Measurements from ENCODE around the gene ADAMTS17. TPM values are rescaled to one million over a fixed set of nuclear protein-coding genes. Genes with fewer than 3 reads are reported as not detected.

ADAMTS17 gene
- total RNA-seq, 1 experiment from 2014 or later, result 4.2 TPM

- no peak overlapping the region for H2AFZ ChIP-seq (ENCODE audit: low read depth, low read length, poor library complexity, severe bottlenecking)
- no peak overlapping the region for H3K27ac ChIP-seq (ENCODE audit: low read depth, low read length)
- H3K27me3 ChIP-seq (ENCODE audit: insufficient read depth, low read length), result no peaks in the 10 kb centered on the region
- no peaks in the 10 kb centered on the region; a peak in 1 of 4 replicates for H3K4me1 ChIP-seq (ENCODE audit: control insufficient read depth in 1 of 2, insufficient read depth in 2 of 2, low read length in 2 of 2)
- H3K9ac ChIP-seq (ENCODE audit: low read length), result no peak overlapping the region
- H3K9me2 ChIP-seq (ENCODE audit: insufficient read depth), result no peaks in the 10 kb centered on the region
- CTCF ChIA-PET, result no interaction called here
- no peaks in the 10 kb centered on the region for H3K9me3 ChIP-seq (ENCODE audit: control insufficient read depth in 1 of 2, insufficient read depth in 1 of 2, low read depth in 1 of 2, low read length in 2 of 2)
- no peak for DNase-seq (ENCODE audit: low read depth, low spot score)
- no TSS peak for BruUV-seq (replicated peaks)
- no peaks in the 10 kb centered on the region for H4K20me1 ChIP-seq (ENCODE audit: insufficient read depth)
- intact Hi-C loops (cut with micrococcal nuclease), result no loop called here
- no peak overlapping the region for H3K4me2 ChIP-seq (ENCODE audit: low read length)
- TF ChIP-seq SIN3A (IDR thresholded peaks at IDR 0.05; ENCODE audit: low read depth) (no peak), FOSL1 (IDR thresholded peaks at IDR 0.05; ENCODE audit: low read depth) (no peak), ZNF274 (IDR thresholded peaks at IDR 0.05; ENCODE audit: low read depth, low read length) (no peak), SRF (IDR thresholded peaks at IDR 0.05; ENCODE audit: low read depth) (no peak), ELF1 (IDR thresholded peaks at IDR 0.05; ENCODE audit: borderline replicate concordance, low read depth) (no peak), RAD21 (IDR thresholded peaks at IDR 0.05; ENCODE audit: low read depth) (no peak), EZH2phosphoT487 (IDR thresholded peaks at IDR 0.05; ENCODE audit: borderline replicate concordance) (no peak), EGR1 (IDR thresholded peaks at IDR 0.05; ENCODE audit: low read depth) (no peak), JUND (IDR thresholded peaks at IDR 0.05) (no peak), ZFX (IDR thresholded peaks at IDR 0.05) (no peak)
- TF ChIP-seq, protein P1, sequence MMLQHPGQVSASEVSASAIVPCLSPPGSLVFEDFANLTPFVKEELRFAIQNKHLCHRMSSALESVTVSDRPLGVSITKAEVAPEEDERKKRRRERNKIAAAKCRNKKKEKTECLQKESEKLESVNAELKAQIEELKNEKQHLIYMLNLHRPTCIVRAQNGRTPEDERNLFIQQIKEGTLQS (IDR thresholded peaks at IDR 0.05), result no peak
- no peaks in the 10 kb centered on the region for H3K79me2 ChIP-seq (ENCODE audit: insufficient read depth, low read length)
- H3K36me3 ChIP-seq (ENCODE audit: control insufficient read depth in 1 of 2, insufficient read depth in 2 of 2, low read length in 2 of 2), result no peaks in the 10 kb centered on the region
- POLR2A ChIA-PET, result no interaction called here
- no peak for ATAC-seq
- RAD21 ChIA-PET (ENCODE audit: low non-redundant PET in 1 of 2, low total read pairs in 2 of 2, uncharacterized antibody in 2 of 2, unreplicated experiment in 2 of 2), result no interaction called here
- no peak overlapping the region for H3K4me3 ChIP-seq (replicated peaks in 1 of 2; ENCODE audit: low read depth in 1 of 2, low read length in 2 of 2)
Measured at GRCh38 chr15:99996660-99997059, 345.1 kb downstream of the ADAMTS17 start.

DNA sequence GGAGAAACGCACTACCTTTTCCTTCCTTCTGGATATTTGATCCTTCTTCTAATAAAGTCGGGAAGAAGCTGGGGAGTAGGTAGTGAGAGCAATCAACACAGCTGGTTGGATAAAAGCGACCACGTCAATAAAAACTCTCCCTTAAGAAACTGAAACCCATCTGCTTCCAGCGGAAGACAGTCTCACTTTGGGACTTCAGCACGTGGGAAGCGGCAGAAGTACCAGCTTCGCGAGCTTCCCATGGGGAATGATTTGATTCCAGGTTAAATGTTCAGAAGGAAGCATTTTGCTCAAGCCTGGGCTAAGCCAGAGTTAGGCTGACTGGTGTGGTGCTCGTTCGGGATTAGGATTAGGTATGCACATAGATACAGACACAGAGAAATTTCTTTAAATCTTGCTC lies 346.2 kb downstream of the ADAMTS17 start:
- ATAC-seq, result no peak
- H4K20me1 ChIP-seq (ENCODE audit: insufficient read depth), result no peaks in the 10 kb centered on the region
- H3K27me3 ChIP-seq (ENCODE audit: insufficient read depth, low read length), result no peaks in the 10 kb centered on the region
- H3K9ac ChIP-seq (ENCODE audit: low read length), result no peak overlapping the region
- H3K79me2 ChIP-seq (ENCODE audit: insufficient read depth, low read length), result no peaks in the 10 kb centered on the region
- H3K36me3 ChIP-seq (ENCODE audit: control insufficient read depth in 1 of 2, insufficient read depth in 2 of 2, low read length in 2 of 2), result no peaks in the 10 kb centered on the region
- intact Hi-C loops (cut with micrococcal nuclease), result no loop called here
- no peaks in the 10 kb centered on the region; a peak in 1 of 4 replicates for H3K4me1 ChIP-seq (ENCODE audit: control insufficient read depth in 1 of 2, insufficient read depth in 2 of 2, low read length in 2 of 2)
- H2AFZ ChIP-seq (ENCODE audit: low read depth, low read length, poor library complexity, severe bottlenecking), result no peak overlapping the region
- DNase-seq (ENCODE audit: low read depth, low spot score), result no peak
- no TSS peak for BruUV-seq (replicated peaks)
- no peaks in the 10 kb centered on the region for H3K9me2 ChIP-seq (ENCODE audit: insufficient read depth)
- H3K4me3 ChIP-seq (replicated peaks in 1 of 2; ENCODE audit: low read depth in 1 of 2, low read length in 2 of 2), result no peak overlapping the region
- ChIA-PET CTCF (no interaction called here), POLR2A (no interaction called here), RAD21 (ENCODE audit: low non-redundant PET in 1 of 2, low total read pairs in 2 of 2, uncharacterized antibody in 2 of 2, unreplicated experiment in 2 of 2) (no interaction called here)
- no peak overlapping the region for H3K27ac ChIP-seq (ENCODE audit: low read depth, low read length)
- H3K4me2 ChIP-seq (ENCODE audit: low read length), result no peak overlapping the region
- H3K9me3 ChIP-seq (ENCODE audit: control insufficient read depth in 1 of 2, insufficient read depth in 1 of 2, low read depth in 1 of 2, low read length in 2 of 2), result no peaks in the 10 kb centered on the region
- TF ChIP-seq SP1 (IDR thresholded peaks at IDR 0.05; ENCODE audit: low read depth), result no peak
- TF ChIP-seq, protein P2, sequence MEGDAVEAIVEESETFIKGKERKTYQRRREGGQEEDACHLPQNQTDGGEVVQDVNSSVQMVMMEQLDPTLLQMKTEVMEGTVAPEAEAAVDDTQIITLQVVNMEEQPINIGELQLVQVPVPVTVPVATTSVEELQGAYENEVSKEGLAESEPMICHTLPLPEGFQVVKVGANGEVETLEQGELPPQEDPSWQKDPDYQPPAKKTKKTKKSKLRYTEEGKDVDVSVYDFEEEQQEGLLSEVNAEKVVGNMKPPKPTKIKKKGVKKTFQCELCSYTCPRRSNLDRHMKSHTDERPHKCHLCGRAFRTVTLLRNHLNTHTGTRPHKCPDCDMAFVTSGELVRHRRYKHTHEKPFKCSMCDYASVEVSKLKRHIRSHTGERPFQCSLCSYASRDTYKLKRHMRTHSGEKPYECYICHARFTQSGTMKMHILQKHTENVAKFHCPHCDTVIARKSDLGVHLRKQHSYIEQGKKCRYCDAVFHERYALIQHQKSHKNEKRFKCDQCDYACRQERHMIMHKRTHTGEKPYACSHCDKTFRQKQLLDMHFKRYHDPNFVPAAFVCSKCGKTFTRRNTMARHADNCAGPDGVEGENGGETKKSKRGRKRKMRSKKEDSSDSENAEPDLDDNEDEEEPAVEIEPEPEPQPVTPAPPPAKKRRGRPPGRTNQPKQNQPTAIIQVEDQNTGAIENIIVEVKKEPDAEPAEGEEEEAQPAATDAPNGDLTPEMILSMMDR (IDR thresholded peaks at IDR 0.05 in 2 of 3, conservative IDR thresholded peaks at IDR 0.05 in 1 of 3; ENCODE audit: borderline replicate concordance in 1 of 3, insufficient read depth in 1 of 3, low read depth in 2 of 3, low read length in 2 of 3), result no peak
- no peak for TF ChIP-seq YY1 (IDR thresholded peaks at IDR 0.05; ENCODE audit: extremely low read depth, insufficient replicate concordance, low read depth, low read length)
- no peak for TF ChIP-seq POLR2AphosphoS5 (IDR thresholded peaks at IDR 0.05; ENCODE audit: low read depth, low read length)
- TF ChIP-seq, protein P3, sequence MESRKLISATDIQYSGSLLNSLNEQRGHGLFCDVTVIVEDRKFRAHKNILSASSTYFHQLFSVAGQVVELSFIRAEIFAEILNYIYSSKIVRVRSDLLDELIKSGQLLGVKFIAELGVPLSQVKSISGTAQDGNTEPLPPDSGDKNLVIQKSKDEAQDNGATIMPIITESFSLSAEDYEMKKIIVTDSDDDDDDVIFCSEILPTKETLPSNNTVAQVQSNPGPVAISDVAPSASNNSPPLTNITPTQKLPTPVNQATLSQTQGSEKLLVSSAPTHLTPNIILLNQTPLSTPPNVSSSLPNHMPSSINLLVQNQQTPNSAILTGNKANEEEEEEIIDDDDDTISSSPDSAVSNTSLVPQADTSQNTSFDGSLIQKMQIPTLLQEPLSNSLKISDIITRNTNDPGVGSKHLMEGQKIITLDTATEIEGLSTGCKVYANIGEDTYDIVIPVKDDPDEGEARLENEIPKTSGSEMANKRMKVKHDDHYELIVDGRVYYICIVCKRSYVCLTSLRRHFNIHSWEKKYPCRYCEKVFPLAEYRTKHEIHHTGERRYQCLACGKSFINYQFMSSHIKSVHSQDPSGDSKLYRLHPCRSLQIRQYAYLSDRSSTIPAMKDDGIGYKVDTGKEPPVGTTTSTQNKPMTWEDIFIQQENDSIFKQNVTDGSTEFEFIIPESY (IDR thresholded peaks at IDR 0.05; ENCODE audit: extremely low read depth, insufficient replicate concordance, low read length), result no peak
- TF ChIP-seq EZH2phosphoT487 (IDR thresholded peaks at IDR 0.05; ENCODE audit: borderline replicate concordance), result no peak
- TF ChIP-seq JUND (IDR thresholded peaks at IDR 0.05), result no peak
- no peak for TF ChIP-seq CEBPB (IDR thresholded peaks at IDR 0.05; ENCODE audit: low read depth)
- no peak for TF ChIP-seq RAD21 (IDR thresholded peaks at IDR 0.05; ENCODE audit: low read depth)
- no peak for TF ChIP-seq EGR1 (IDR thresholded peaks at IDR 0.05; ENCODE audit: low read depth)
- no peak for TF ChIP-seq SRF (IDR thresholded peaks at IDR 0.05; ENCODE audit: low read depth)
- no peak for TF ChIP-seq POLR2A (IDR thresholded peaks at IDR 0.05; ENCODE audit: borderline replicate concordance, extremely low read depth, insufficient read depth, insufficient read length)
- TF ChIP-seq FOSL1 (IDR thresholded peaks at IDR 0.05; ENCODE audit: low read depth), result no peak
- no peak for TF ChIP-seq TCF7L2 (IDR thresholded peaks at IDR 0.05; ENCODE audit: borderline replicate concordance, extremely low read depth, insufficient read depth, insufficient read length)

All from HCT116 (cell line).